H1 (cell line): ENCODE results near the gene RAD23A.

ENCODE experiments used
- CTCF ChIP-seq, 3 experiments: IDR thresholded peaks; 1 replicate in 2 of 3; 2 replicates in 1 of 3; pipeline versions ENCODE4 v1.5.1 to v1.6.1; 2011; ENCODE audit warnings: low read length in 3 of 3, mild to moderate bottlenecking in 3 of 3, inconsistent platforms in 2 of 3, low read depth in 1 of 3, moderate library complexity in 1 of 3; ENCODE audit not compliant: insufficient read depth in 1 of 3; ENCODE audit errors: control extremely low read depth in 1 of 3
- POLR2AphosphoS5 ChIP-seq: IDR thresholded peaks from 2 replicates; pipeline ENCODE4 v1.6.1; 2011; ENCODE audit warnings: low read depth, low read length

GRCh38 chr19:12938779-12939601 is 6.7 kb upstream of the RAD23A start:
- TF ChIP-seq CTCF (IDR thresholded peaks at IDR 0.05; ENCODE audit: control extremely low read depth in 1 of 3, insufficient read depth in 1 of 3, low read depth in 1 of 3, low read length in 3 of 3) (no peak), POLR2AphosphoS5 (no peak; the same call in 1 of the 2 replicates)
